OCI-LY3 (cell line): ENCODE measurements around the gene EPN2.

Experiments used
- CTCF ChIP-seq: fragments of 200-600, 300-600 bp; sonication (generic); IDR thresholded peaks from 2 replicates; pipeline ENCODE4 v1.5.1; 2014; ENCODE audit warnings: antibody characterized with exemption, low read length, low read depth
- EZH2phosphoT487 ChIP-seq: fragments of 200-600 bp; shearing (Covaris generic); IDR thresholded peaks from 2 replicates; pipeline ENCODE4 v1.6.1; 2018; ENCODE audit warnings: antibody characterized with exemption, mixed run types, low read depth

GRCh38 chr17:19385521-19385983 is 148.4 kb downstream of the EPN2 start:
- TF ChIP-seq CTCF (no peak), EZH2phosphoT487 (no peak)
